Measurements from ENCODE around the gene TFF1. TPM values are rescaled to one million over a fixed set of nuclear protein-coding genes. Genes with fewer than 3 reads are reported as not detected.

Gene TFF1
- total RNA-seq, 1 donor from 2014 or later = not detected

- Mint-ChIP-seq H3K9me3 (peaks cover 4% of the 10 kb centered on the region), H3K4me3 (peak overlapping the region; percentile 43), H3K4me1 (peaks cover 22% of the 10 kb centered on the region), H3K27me3 (ENCODE audit: insufficient read depth, low read depth) (peaks cover 11% of the 10 kb centered on the region), H3K27ac (no peak overlapping the region), H3K36me3 (no peaks in the 10 kb centered on the region)
- Histone ChIP-seq H3K4me2 (no peak overlapping the region), H3F3A (ENCODE audit: low read depth) (peaks cover 8% of the 10 kb centered on the region), H3K27me3 (no peaks in the 10 kb centered on the region), H3K9me3 (ENCODE audit: low read depth) (no peaks in the 10 kb centered on the region), H3K4me3 (no peak overlapping the region), H4K20me1 (ENCODE audit: low read depth) (no peaks in the 10 kb centered on the region), H3K9ac (no peak overlapping the region), H2AFZ (replicated peaks) (no peak overlapping the region), H3K36me3 (no peaks in the 10 kb centered on the region), H3K79me2 (ENCODE audit: low read depth) (no peaks in the 10 kb centered on the region), H3K4me1 (peaks cover 11% of the 10 kb centered on the region), H3K27ac (no peak overlapping the region)
- DNase-seq (ENCODE audit: low spot score) = no peak
- TF ChIP-seq EZH2phosphoT487 (IDR thresholded peaks at IDR 0.05) = no peak
- no peak for TF ChIP-seq CTCF (IDR thresholded peaks at IDR 0.05)
- no peak for TF ChIP-seq EZH2 (IDR thresholded peaks at IDR 0.05)
These were observed 19.3 kb upstream of the TFF1 start for GRCh38 chr21:42385619-42386018.

GRCh38 chr21:42384989-42385388 is 18.7 kb upstream of the TFF1 start:
- Histone ChIP-seq H3K9me3 (ENCODE audit: low read depth) (no peaks in the 10 kb centered on the region), H3K79me2 (ENCODE audit: low read depth) (no peaks in the 10 kb centered on the region), H3K4me3 (no peak overlapping the region), H3K4me1 (peaks cover 11% of the 10 kb centered on the region), H3K36me3 (no peaks in the 10 kb centered on the region), H3F3A (ENCODE audit: low read depth) (peaks cover 8% of the 10 kb centered on the region), H3K9ac (no peak overlapping the region), H3K4me2 (no peak overlapping the region), H3K27ac (no peak overlapping the region), H4K20me1 (ENCODE audit: low read depth) (no peaks in the 10 kb centered on the region), H2AFZ (replicated peaks) (no peak overlapping the region), H3K27me3 (no peaks in the 10 kb centered on the region)
- no peak overlapping the region for H3K27ac Mint-ChIP-seq
- H3K4me3 Mint-ChIP-seq = no peak overlapping the region
- TF ChIP-seq EZH2phosphoT487 (IDR thresholded peaks at IDR 0.05) = no peak
- TF ChIP-seq CTCF (IDR thresholded peaks at IDR 0.05) = no peak
- TF ChIP-seq EZH2 (IDR thresholded peaks at IDR 0.05) = no peak
- DNase-seq (ENCODE audit: low spot score) = no peak
- H3K4me1 Mint-ChIP-seq = peaks cover 22% of the 10 kb centered on the region
- peaks cover 4% of the 10 kb centered on the region for H3K9me3 Mint-ChIP-seq
- peaks cover 11% of the 10 kb centered on the region for H3K27me3 Mint-ChIP-seq (ENCODE audit: insufficient read depth, low read depth)
- no peaks in the 10 kb centered on the region for H3K36me3 Mint-ChIP-seq

- Mint-ChIP-seq H3K9me3 (peaks cover 4% of the 10 kb centered on the region), H3K27ac (no peak overlapping the region), H3K4me1 (peaks cover 17% of the 10 kb centered on the region), H3K36me3 (no peaks in the 10 kb centered on the region), H3K27me3 (ENCODE audit: insufficient read depth, low read depth) (peaks cover 6% of the 10 kb centered on the region), H3K4me3 (no peak overlapping the region)
- Histone ChIP-seq H3K4me2 (no peak overlapping the region), H3K27me3 (no peaks in the 10 kb centered on the region), H4K20me1 (ENCODE audit: low read depth) (no peaks in the 10 kb centered on the region), H3K79me2 (ENCODE audit: low read depth) (no peaks in the 10 kb centered on the region), H3K9ac (no peak overlapping the region), H2AFZ (replicated peaks) (no peak overlapping the region), H3K9me3 (ENCODE audit: low read depth) (no peaks in the 10 kb centered on the region), H3F3A (ENCODE audit: low read depth) (peaks cover 4% of the 10 kb centered on the region), H3K4me3 (no peak overlapping the region), H3K4me1 (peaks cover 6% of the 10 kb centered on the region), H3K36me3 (no peaks in the 10 kb centered on the region), H3K27ac (no peak overlapping the region)
- TF ChIP-seq CTCF (IDR thresholded peaks at IDR 0.05) = no peak
- TF ChIP-seq EZH2 (IDR thresholded peaks at IDR 0.05) = no peak
- TF ChIP-seq EZH2phosphoT487 (IDR thresholded peaks at IDR 0.05) = no peak
- no peak for DNase-seq (ENCODE audit: low spot score)
These were observed 18.0 kb upstream of the TFF1 start for GRCh38 chr21:42384156-42384945.

All from neural progenitor cell (in vitro differentiated cells).